Kidney (tissue), 14 donors: ENCODE data around the gene BOD1L2. TPM values are rescaled to one million over a fixed set of nuclear protein-coding genes. Genes with fewer than 3 reads are reported as not detected.

ENCODE experiments used
- DNase-seq, 5 donors: peaks; one replicate each; pipeline ENCODE4 v3.0.0-alpha.2; 2013 to 2020
- FAIRE-seq: peaks from 2 replicates; lab custom pipeline; 2012; peaks lifted over from hg19 to GRCh38; lab: Jason Lieb, UNC
- H3K27ac ChIP-seq, 2 donors: one replicate each; pipeline ENCODE4 v1.7.0; 2013; ENCODE audit warnings: low read depth in 2 of 2, low read length in 2 of 2, inconsistent platforms in 1 of 2
- H3K27me3 ChIP-seq: one replicate; pipeline ENCODE4 v1.7.1; 2013; ENCODE audit warnings: low read length, inconsistent platforms; ENCODE audit not compliant: control insufficient read depth, insufficient read depth
- H3K36me3 ChIP-seq, 3 donors: one replicate each; pipeline versions ENCODE4 v1.7.0 to v1.7.1; 2013; ENCODE audit warnings: low read length in 3 of 3, control low read depth in 1 of 3, inconsistent platforms in 1 of 3; ENCODE audit not compliant: insufficient read depth in 3 of 3, control insufficient read depth in 2 of 3
- H3K4me1 ChIP-seq, 3 donors: one replicate each; pipeline versions ENCODE4 v1.7.0 to v1.7.1; 2013; ENCODE audit warnings: low read length in 3 of 3, inconsistent platforms in 1 of 3, low read depth in 1 of 3; ENCODE audit not compliant: control insufficient read depth in 2 of 3, insufficient read depth in 2 of 3
- H3K4me3 ChIP-seq, 3 donors: one replicate each; pipeline versions ENCODE4 v1.7.0 to v1.8.1; 2013; ENCODE audit warnings: low read length in 3 of 3, control low read depth in 1 of 3, inconsistent platforms in 1 of 3
- H3K9ac ChIP-seq, 3 donors: one replicate each; pipeline versions ENCODE4 v1.7.0 to v1.7.1; 2013; ENCODE audit warnings: low read length in 3 of 3, control low read depth in 1 of 3, inconsistent platforms in 1 of 3
- H3K9me3 ChIP-seq, 3 donors: one replicate each; pipeline versions ENCODE4 v1.7.0 to v1.7.1; 2013; ENCODE audit warnings: low read length in 3 of 3, control low read depth in 1 of 3, inconsistent platforms in 1 of 3; ENCODE audit not compliant: control insufficient read depth in 2 of 3, insufficient read depth in 1 of 3
- CTCF ChIP-seq: IDR thresholded peaks from 3 replicates; pipeline ENCODE4 v1.5.1; 2012; ENCODE audit warnings: mild to moderate bottlenecking, moderate library complexity, borderline replicate concordance; ENCODE audit not compliant: insufficient read depth; ENCODE audit errors: extremely low read depth
- intact Hi-C: fragments of 100-400 bp; cut with DNase I; formaldehyde crosslinking; loops from one replicate; pipeline ENCODE4 v1.11.1; 2022
- polyA plus RNA-seq: library from polyadenylated mRNA; stranded (reverse); fragments of 350-450 nt; fragmentation: Illumina TruSeq; extraction: RNeasy Lipid Tissue Mini Kit (QIAGEN cat#74804); gene quantifications from one replicate; pipeline ENCODE4 v1.2.3, GENCODE V29; 2014; ENCODE audit warnings: low read depth, low replicate concordance; ENCODE audit not compliant: insufficient read depth
- total RNA-seq: library from RNA; stranded (reverse); fragmentation: NEBNext Ultra II Directional; extraction: Animal tissue kit (Norgen Biotek cat#: 25700); gene quantifications from one replicate; pipeline ENCODE4 v1.2.1, GENCODE V29; 2021
- donor health status: control.
- donor health status: control.
- donor health status: control.
- donor health status: control.
- donor health status: control.
- donor health status: DM: yes; HTN: yes; CAD: no.
- donor health status: Normal renal cell carcinoma (clear cell type).

BOD1L2 gene
- total and polyA plus RNA-seq, 2 donors from 2014 or later: not detected

GRCh38 chr18:57122936-57123510, 23.9 kb upstream of the BOD1L2 start:
- FAIRE-seq (no peak), DNase-seq (no peak)
- no peaks in the 10 kb centered on the region for H3K9me3 ChIP-seq
- H3K4me1 ChIP-seq: no peaks in the 10 kb centered on the region
- no peaks in the 10 kb centered on the region for H3K36me3 ChIP-seq
- no peak overlapping the region for H3K27ac ChIP-seq
- H3K4me3 ChIP-seq: no peak overlapping the region
- peaks cover 3% of the 10 kb centered on the region for H3K27me3 ChIP-seq
- intact Hi-C loops: no loop called here
- no peak overlapping the region for H3K9ac ChIP-seq
- no peak for TF ChIP-seq CTCF

- no peak for DNase-seq
- Histone ChIP-seq H3K36me3 (no peaks in the 10 kb centered on the region), H3K27ac (no peak overlapping the region), H3K9ac (no peak overlapping the region), H3K4me1 (no peaks in the 10 kb centered on the region), H3K4me3 (no peak overlapping the region), H3K27me3 (peaks cover 3% of the 10 kb centered on the region), H3K9me3 (no peaks in the 10 kb centered on the region)
- TF ChIP-seq CTCF: no peak
- no peak for FAIRE-seq
- intact Hi-C loops: no loop called here
These were observed 21.3 kb upstream of the BOD1L2 start for GRCh38 chr18:57125627-57126026.

GRCh38 chr18:57128220-57128932, 18.5 kb upstream of the BOD1L2 start:
- intact Hi-C loops: no loop called here
- no peak for TF ChIP-seq CTCF

GRCh38 chr18:57131101-57131500, 15.8 kb upstream of the BOD1L2 start:
- Histone ChIP-seq H3K9ac (no peak overlapping the region), H3K9me3 (no peaks in the 10 kb centered on the region), H3K4me3 (no peak overlapping the region), H3K27ac (no peak overlapping the region), H3K27me3 (no peaks in the 10 kb centered on the region), H3K4me1 (no peaks in the 10 kb centered on the region), H3K36me3 (no peaks in the 10 kb centered on the region)
- TF ChIP-seq CTCF: no peak
- no peak for FAIRE-seq
- intact Hi-C loops: no loop called here
- DNase-seq: no peak

More at GRCh38 chr18:57128220-57128932, 18.5 kb upstream of the BOD1L2 start:
- Histone ChIP-seq H3K9me3 (no peaks in the 10 kb centered on the region), H3K36me3 (no peaks in the 10 kb centered on the region), H3K4me3 (no peak overlapping the region), H3K9ac (no peak overlapping the region), H3K27me3 (peaks cover 3% of the 10 kb centered on the region), H3K27ac (no peak overlapping the region), H3K4me1 (no peaks in the 10 kb centered on the region)
- DNase-seq: no peak
- FAIRE-seq: no peak
